Measurements from ENCODE around the gene SLC24A2. TPM values are rescaled to one million over a fixed set of nuclear protein-coding genes. Genes with fewer than 3 reads are reported as not detected.

SLC24A2 gene
- total and polyA plus RNA-seq, 2 donors (not counting 1 experiment from before 2014, with no cell fraction given) = under 0.01 TPM

- DNase-seq (ENCODE audit: low read depth in 2 of 2) = no peak
- Histone ChIP-seq H4K20me1 (ENCODE audit: control insufficient read depth, extremely low read depth, insufficient read depth, low read length) (no peaks in the 10 kb centered on the region), H3K79me2 (ENCODE audit: control insufficient read depth, insufficient read depth, low read length) (no peaks in the 10 kb centered on the region), H3K9ac (ENCODE audit: insufficient read depth, low read length) (no peak overlapping the region), H3K4me1 (ENCODE audit: control insufficient read depth, extremely low read depth, insufficient read depth, low read length) (no peaks in the 10 kb centered on the region), H3K4me2 (ENCODE audit: extremely low read depth, insufficient read depth, low read length) (no peak overlapping the region), H3K9me3 (ENCODE audit: control insufficient read depth, insufficient read depth, low read depth, low read length) (no peaks in the 10 kb centered on the region), H2AFZ (ENCODE audit: low read length) (no peak overlapping the region), H3K27me3 (ENCODE audit: control insufficient read depth, insufficient read depth, low read length) (no peaks in the 10 kb centered on the region), H3K27ac (ENCODE audit: insufficient read depth, low read length) (no peak overlapping the region), H3K4me3 (replicated peaks in 1 of 4; ENCODE audit: control extremely low read depth in 1 of 4, insufficient read depth in 1 of 4, low read depth in 3 of 4, low read length in 4 of 4) (no peak overlapping the region), H3K36me3 (ENCODE audit: control insufficient read depth, insufficient read depth, low read length) (no peaks in the 10 kb centered on the region)
- TF ChIP-seq CTCF (conservative IDR thresholded peaks at IDR 0.05 in 1 of 2, IDR thresholded peaks at IDR 0.05 in 1 of 2; ENCODE audit: low read depth in 1 of 2, low read length in 2 of 2) (no peak), EZH2 (IDR thresholded peaks at IDR 0.05; ENCODE audit: low read length, missing control alignments) (no peak)
Observed at GRCh38 chr9:19771446-19771845, 17.4 kb downstream of the SLC24A2 start.

GRCh38 chr9:19770973-19771372, 17.9 kb downstream of the SLC24A2 start:
- no peaks in the 10 kb centered on the region for H3K9me3 ChIP-seq (ENCODE audit: control insufficient read depth, insufficient read depth, low read depth, low read length)
- no peaks in the 10 kb centered on the region for H3K27me3 ChIP-seq (ENCODE audit: control insufficient read depth, insufficient read depth, low read length)
- H3K36me3 ChIP-seq (ENCODE audit: control insufficient read depth, insufficient read depth, low read length) = no peaks in the 10 kb centered on the region
- no peak overlapping the region for H3K27ac ChIP-seq (ENCODE audit: insufficient read depth, low read length)
- no peaks in the 10 kb centered on the region for H3K79me2 ChIP-seq (ENCODE audit: control insufficient read depth, insufficient read depth, low read length)
- no peak for DNase-seq (ENCODE audit: low read depth in 2 of 2)
- no peaks in the 10 kb centered on the region for H3K4me1 ChIP-seq (ENCODE audit: control insufficient read depth, extremely low read depth, insufficient read depth, low read length)
- no peak overlapping the region for H2AFZ ChIP-seq (ENCODE audit: low read length)
- TF ChIP-seq EZH2 (IDR thresholded peaks at IDR 0.05; ENCODE audit: low read length, missing control alignments) (no peak), CTCF (conservative IDR thresholded peaks at IDR 0.05 in 1 of 2, IDR thresholded peaks at IDR 0.05 in 1 of 2; ENCODE audit: low read depth in 1 of 2, low read length in 2 of 2) (no peak)
- no peaks in the 10 kb centered on the region for H4K20me1 ChIP-seq (ENCODE audit: control insufficient read depth, extremely low read depth, insufficient read depth, low read length)
- no peak overlapping the region for H3K4me2 ChIP-seq (ENCODE audit: extremely low read depth, insufficient read depth, low read length)
- no peak overlapping the region for H3K4me3 ChIP-seq (replicated peaks in 1 of 4; ENCODE audit: control extremely low read depth in 1 of 4, insufficient read depth in 1 of 4, low read depth in 3 of 4, low read length in 4 of 4)
- no peak overlapping the region for H3K9ac ChIP-seq (ENCODE audit: insufficient read depth, low read length)

GRCh38 chr9:19769213-19769612, 19.6 kb downstream of the SLC24A2 start:
- no peak for TF ChIP-seq CTCF (conservative IDR thresholded peaks at IDR 0.05 in 1 of 2, IDR thresholded peaks at IDR 0.05 in 1 of 2; ENCODE audit: low read depth in 1 of 2, low read length in 2 of 2)
- TF ChIP-seq EZH2 (IDR thresholded peaks at IDR 0.05; ENCODE audit: low read length, missing control alignments) = no peak
- no peak overlapping the region for H3K4me2 ChIP-seq (ENCODE audit: extremely low read depth, insufficient read depth, low read length)
- H3K36me3 ChIP-seq (ENCODE audit: control insufficient read depth, insufficient read depth, low read length) = no peaks in the 10 kb centered on the region
- H3K4me3 ChIP-seq (replicated peaks in 1 of 4; ENCODE audit: control extremely low read depth in 1 of 4, insufficient read depth in 1 of 4, low read depth in 3 of 4, low read length in 4 of 4) = no peak overlapping the region
- no peaks in the 10 kb centered on the region for H3K9me3 ChIP-seq (ENCODE audit: control insufficient read depth, insufficient read depth, low read depth, low read length)
- no peaks in the 10 kb centered on the region for H3K4me1 ChIP-seq (ENCODE audit: control insufficient read depth, extremely low read depth, insufficient read depth, low read length)
- H3K27ac ChIP-seq (ENCODE audit: insufficient read depth, low read length) = no peak overlapping the region
- DNase-seq (ENCODE audit: low read depth in 2 of 2) = no peak
- no peak overlapping the region for H2AFZ ChIP-seq (ENCODE audit: low read length)
- no peaks in the 10 kb centered on the region for H4K20me1 ChIP-seq (ENCODE audit: control insufficient read depth, extremely low read depth, insufficient read depth, low read length)
- H3K27me3 ChIP-seq (ENCODE audit: control insufficient read depth, insufficient read depth, low read length) = no peaks in the 10 kb centered on the region
- H3K9ac ChIP-seq (ENCODE audit: insufficient read depth, low read length) = no peak overlapping the region
- H3K79me2 ChIP-seq (ENCODE audit: control insufficient read depth, insufficient read depth, low read length) = no peaks in the 10 kb centered on the region

Measured in fibroblast of lung (primary cell).